GM18505 (cell line): ENCODE results near the gene SMYD3.

ENCODE experiments used
- ATAC-seq: cut with Tn5 transposase; IDR thresholded peaks from one replicate; pipeline ENCODE4 v1.9.1; 2021; ENCODE audit not compliant: unreplicated experiment
- POLR2A ChIP-seq: IDR thresholded peaks from 4 replicates; pipeline ENCODE4 v1.6.1; 2011; ENCODE audit warnings: borderline replicate concordance; ENCODE audit not compliant: insufficient read depth, insufficient read length; ENCODE audit errors: extremely low read depth

The SMYD3 gene

GRCh38 chr1:246147524-246148461 lies 359.3 kb downstream of the SMYD3 start:
- no peak for ATAC-seq
- TF ChIP-seq POLR2A = no peak

DNA sequence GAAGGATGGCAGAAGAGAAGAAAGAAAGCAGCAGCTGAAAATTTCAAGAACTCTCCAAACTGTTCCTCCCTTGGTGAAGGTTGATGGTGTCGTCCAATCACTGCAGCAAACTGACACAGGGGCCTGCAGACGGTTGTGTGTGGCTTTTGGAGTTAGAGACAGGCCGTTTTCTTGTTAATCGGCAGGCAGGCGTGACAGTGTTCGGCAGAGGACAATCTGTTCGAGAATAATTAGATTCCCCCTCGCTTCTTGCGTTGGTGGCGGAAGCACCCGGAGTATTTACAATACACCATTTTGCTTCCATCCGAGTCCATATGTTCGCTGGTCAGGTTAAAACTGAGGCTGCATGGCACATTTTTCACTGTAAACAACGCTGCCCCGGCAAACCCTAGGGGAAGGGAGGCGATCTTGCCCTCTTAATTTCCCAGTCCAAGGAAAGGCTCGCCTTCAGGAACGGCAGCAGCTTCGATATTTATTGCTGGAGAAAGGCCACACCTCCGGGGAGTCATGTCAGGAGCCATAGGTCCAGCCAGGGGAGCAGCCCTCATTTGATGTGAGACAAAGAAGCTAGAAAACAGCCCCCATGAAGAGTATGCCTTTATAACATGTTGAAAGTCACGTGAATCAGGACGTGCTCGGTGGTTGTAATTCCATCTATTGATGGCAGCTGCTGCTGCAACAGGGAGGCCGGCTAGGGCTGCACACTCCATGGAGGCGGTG lies 360.1 kb downstream of the SMYD3 start:
- no peak for TF ChIP-seq POLR2A
- ATAC-seq = no peak

- TF ChIP-seq POLR2A = no peak
- ATAC-seq = no peak
Observed at GRCh38 chr1:246145900-246146299, 361.2 kb downstream of the SMYD3 start.

GRCh38 chr1:246144931-246145330 lies 362.1 kb downstream of the SMYD3 start:
- no peak for ATAC-seq
- no peak for TF ChIP-seq POLR2A

- no peak for ATAC-seq
- no peak for TF ChIP-seq POLR2A
Observed at GRCh38 chr1:246142320-246142893, 364.7 kb downstream of the SMYD3 start.

- ATAC-seq = no peak
- TF ChIP-seq POLR2A = no peak
Observed at GRCh38 chr1:246141306-246141705, 365.8 kb downstream of the SMYD3 start.

GRCh38 chr1:246139745-246140182 lies 367.3 kb downstream of the SMYD3 start:
- TF ChIP-seq POLR2A = no peak
- ATAC-seq = no peak

GRCh38 chr1:246138781-246139180 lies 368.3 kb downstream of the SMYD3 start:
- no peak for TF ChIP-seq POLR2A
- ATAC-seq = no peak

DNA sequence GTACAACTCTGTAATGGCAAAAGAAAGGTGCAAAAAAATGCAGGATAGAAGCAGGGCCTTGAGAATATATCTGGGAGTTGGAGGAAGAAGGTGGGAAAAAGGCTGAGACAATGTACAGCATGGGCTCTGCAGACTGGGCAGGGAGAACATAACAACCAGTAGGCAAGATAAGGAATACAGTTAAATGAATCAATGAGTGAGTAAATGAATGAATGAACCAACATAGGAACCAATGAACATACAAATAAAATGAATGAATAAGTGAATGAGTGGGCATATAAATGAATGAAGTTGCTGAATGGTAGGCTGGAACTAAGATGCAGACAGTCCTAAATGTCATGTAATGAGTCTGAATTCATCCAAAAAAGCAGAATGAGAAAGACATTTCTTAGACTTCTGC lies 370.6 kb downstream of the SMYD3 start:
- no peak for TF ChIP-seq POLR2A

GRCh38 chr1:246134789-246135188 lies 372.3 kb downstream of the SMYD3 start:
- ATAC-seq = no peak
- no peak for TF ChIP-seq POLR2A

More for the DNA sequence above, 370.6 kb downstream of the SMYD3 start:
- no peak for ATAC-seq

- TF ChIP-seq POLR2A = no peak
- ATAC-seq = no peak
Observed at GRCh38 chr1:246131095-246131494, 376.0 kb downstream of the SMYD3 start.

DNA sequence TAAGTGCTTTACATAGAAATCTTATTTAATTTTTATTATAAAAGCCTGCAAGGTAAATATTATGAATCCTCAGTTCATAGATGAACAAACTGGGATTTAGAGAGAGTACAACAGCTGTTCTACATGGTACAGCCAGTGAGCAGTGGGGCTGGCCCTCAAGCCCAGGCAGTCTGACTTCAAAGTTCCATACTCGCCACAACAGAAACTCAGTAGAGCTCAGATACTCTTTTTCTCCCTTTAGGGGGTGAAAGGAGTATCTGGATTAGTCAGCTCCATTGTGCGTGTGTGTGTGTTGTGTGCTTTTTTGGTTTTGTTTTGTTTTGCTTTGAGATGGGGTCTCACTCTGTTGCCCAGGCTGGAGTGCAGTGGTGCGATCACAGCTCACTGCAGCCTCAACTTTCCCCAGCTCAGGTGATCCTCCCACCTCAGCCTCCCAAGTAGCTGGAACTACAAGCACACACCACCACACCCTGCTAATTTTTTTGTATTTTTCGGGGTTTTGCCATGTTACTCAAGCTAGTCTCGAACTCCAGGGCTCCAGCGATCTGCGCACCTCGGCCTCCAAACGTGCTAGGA lies 378.5 kb downstream of the SMYD3 start:
- ATAC-seq = no peak

DNA sequence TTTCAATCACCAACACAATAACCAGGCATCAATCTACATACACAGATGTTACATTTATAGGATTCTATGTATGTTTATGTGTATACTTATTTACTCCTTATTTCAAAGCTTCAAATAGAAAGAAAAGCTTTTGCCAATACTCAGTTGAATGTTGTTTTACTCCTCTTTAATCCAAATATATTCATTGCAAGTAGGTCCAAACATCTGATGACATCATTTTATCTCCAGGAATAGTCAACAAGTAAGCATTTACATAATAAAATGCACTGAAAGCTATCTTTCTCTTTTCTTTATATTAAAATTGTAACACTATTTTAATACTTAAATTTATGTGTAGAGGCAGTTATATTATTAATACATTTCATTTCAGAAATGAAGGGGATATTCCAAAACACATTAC lies 380.5 kb downstream of the SMYD3 start:
- no peak for TF ChIP-seq POLR2A
- ATAC-seq = no peak

More for the DNA sequence above, 378.5 kb downstream of the SMYD3 start:
- TF ChIP-seq POLR2A = no peak
